HL-60/S4 treated with phorbol 12-myristate 13-acetate at 8.2 ng/mL for 4 days and 3 days (cell line): ENCODE data around the gene RBBP8NL.
"Not testable (repeated sequence)": the region's sequence is repeated elsewhere in the genome, so short reads cannot be mapped to it uniquely, and the experiment has no call there.

Experiments
- in situ Hi-C: fragments of 300-500 bp; cut with MboI; formaldehyde crosslinking; loops from 2 replicates; pipeline ENCODE4 v1.15.0; 2022; ENCODE audit warnings: low sequenced_read_pairs

Gene RBBP8NL

GRCh38 chr20:62445553-62446340 lies 18.4 kb upstream of the RBBP8NL start:
- in situ Hi-C loops: no loop called here

GRCh38 chr20:62444286-62444685 lies 16.9 kb upstream of the RBBP8NL start:
- in situ Hi-C loops: no loop called here

GRCh38 chr20:62441987-62442539 lies 14.7 kb upstream of the RBBP8NL start:
- in situ Hi-C loops: no loop called here

GRCh38 chr20:62439218-62439617 lies 11.9 kb upstream of the RBBP8NL start:
- in situ Hi-C loops: no loop called here

GRCh38 chr20:62437927-62438326 lies 10.6 kb upstream of the RBBP8NL start:
- in situ Hi-C loops: no loop called here

- in situ Hi-C loops: no loop called here
Observed at GRCh38 chr20:62437496-62437895, 10.2 kb upstream of the RBBP8NL start.

- in situ Hi-C loops: no loop called here
Observed at GRCh38 chr20:62436692-62437091, 9.4 kb upstream of the RBBP8NL start.

GRCh38 chr20:62433658-62434497 lies 6.5 kb upstream of the RBBP8NL start:
- in situ Hi-C loops: no loop called here

- in situ Hi-C loops: no loop called here
Observed at GRCh38 chr20:62430866-62431447, 3.6 kb upstream of the RBBP8NL start.

GRCh38 chr20:62430311-62430853 lies 3.0 kb upstream of the RBBP8NL start:
- in situ Hi-C loops: no loop called here

- in situ Hi-C loops: no loop called here
Observed at GRCh38 chr20:62429455-62430310, 2.3 kb upstream of the RBBP8NL start.

- in situ Hi-C loops: no loop called here
Observed at GRCh38 chr20:62428396-62429295, 1.3 kb upstream of the RBBP8NL start.

- in situ Hi-C loops: no loop called here
Observed at GRCh38 chr20:62428002-62428372, 648 bp upstream of the RBBP8NL start.

GRCh38 chr20:62426699-62427131 lies 624 bp downstream of the RBBP8NL start:
- in situ Hi-C loops: no loop called here

- in situ Hi-C loops: not testable (repeated sequence)
Observed at GRCh38 chr20:62426059-62426348, 1.3 kb downstream of the RBBP8NL start.

- in situ Hi-C loops: no loop called here
Observed at GRCh38 chr20:62425281-62426058, 1.9 kb downstream of the RBBP8NL start.

- in situ Hi-C loops: no loop called here
Observed at GRCh38 chr20:62424249-62425107, 2.9 kb downstream of the RBBP8NL start.

- in situ Hi-C loops: no loop called here
Observed at GRCh38 chr20:62423326-62423706, 4.0 kb downstream of the RBBP8NL start.
